Lung (tissue), 12 donors: ENCODE results near the gene GPR183. TPM values are rescaled to one million over a fixed set of nuclear protein-coding genes. Genes with fewer than 3 reads are reported as not detected.

ENCODE experiments used
- ATAC-seq: fragments of 200-7000 bp; cut with Tn5 transposase; one replicate; pipeline ENCODE4 v1.9.1; 2020; ENCODE audit warnings: moderate number of reproducible peaks; ENCODE audit not compliant: insufficient read depth, low FRiP score
- DNase-seq, 3 donors: peaks; one replicate each; pipeline ENCODE4 v3.0.0-alpha.2; 2013 to 2017
- H3K27ac ChIP-seq, 2 donors: one replicate each; pipeline ENCODE4 v1.5.1; 2013; ENCODE audit warnings: mild to moderate bottlenecking in 2 of 2, moderate library complexity in 2 of 2, control low read depth in 1 of 2, inconsistent platforms in 1 of 2, low read depth in 1 of 2, low read length in 1 of 2
- H3K27me3 ChIP-seq, 3 donors: one replicate each; pipeline ENCODE4 v1.5.1; 2013; ENCODE audit warnings: low read length in 2 of 3; ENCODE audit not compliant: control insufficient read depth in 3 of 3, insufficient read depth in 3 of 3
- H3K36me3 ChIP-seq, 4 donors: one replicate each; pipeline ENCODE4 v1.5.1; 2013; ENCODE audit warnings: low read length in 4 of 4, mild to moderate bottlenecking in 1 of 4, moderate library complexity in 1 of 4; ENCODE audit not compliant: control insufficient read depth in 4 of 4, insufficient read depth in 4 of 4
- H3K4me1 ChIP-seq, 5 donors: one replicate each; pipeline ENCODE4 v1.5.1; 2013; ENCODE audit warnings: low read length in 5 of 5, mild to moderate bottlenecking in 2 of 5, moderate library complexity in 1 of 5; ENCODE audit not compliant: control insufficient read depth in 5 of 5, insufficient read depth in 5 of 5
- H3K4me3 ChIP-seq: one replicate; pipeline ENCODE4 v1.5.1; 2013; ENCODE audit warnings: mild to moderate bottlenecking, control low read depth, moderate library complexity
- H3K9ac ChIP-seq, 2 donors: one replicate each; pipeline ENCODE4 v1.5.1; 2013; ENCODE audit warnings: low read length in 2 of 2, control low read depth in 1 of 2; ENCODE audit not compliant: insufficient read depth in 1 of 2
- H3K9me3 ChIP-seq, 4 donors: one replicate each; pipeline ENCODE4 v1.5.1; 2013; ENCODE audit warnings: low read length in 3 of 4, mild to moderate bottlenecking in 1 of 4, moderate library complexity in 1 of 4; ENCODE audit not compliant: control insufficient read depth in 4 of 4, insufficient read depth in 3 of 4
- CTCF ChIP-seq: IDR thresholded peaks from 2 replicates; pipeline ENCODE4 v1.5.1; 2012; ENCODE audit warnings: mild to moderate bottlenecking; ENCODE audit errors: control extremely low read depth, extremely low read depth
- WGBS, 2 donors: extraction: QIAGEN DNeasy Blood & Tissue Kit; methylation state at CpG; one replicate each; pipeline ENCODE4 v1.1.7; 2013; 5-methylcytosine and 5-hydroxymethylcytosine counted together
- polyA plus RNA-seq, 2 donors: library from polyadenylated mRNA; stranded (reverse); fragments of 200-250 nt; gene quantifications; one replicate each; pipeline ENCODE4 v1.2.1, GENCODE V29; 2013
- total RNA-seq, 2 donors: library from RNA; depleted of rRNA in 1 of 2; stranded (reverse); fragments of >200 nt in 1 of 2; gene quantifications; one replicate each; pipeline ENCODE4 v1.2.1, GENCODE V29; 2014 to 2021
- donor health status: control.
- donor health status: control.
- donor health status: Bipolar disorder and iron deficiency.
- donor health status: healthy.
- donor health status: DM: yes; HTN: yes; CAD: no.

Gene GPR183
- total and polyA plus RNA-seq, 4 donors = 6.3 to 38.3 (median 16.0) TPM

GRCh38 chr13:99316224-99316623, 9.0 kb upstream of the GPR183 start:
- Histone ChIP-seq H3K36me3 (peaks cover 0 to 8% (median 3%) of the 10 kb centered on the region in 4 donors), H3K4me3 (no peak overlapping the region), H3K9me3 (no peaks in the 10 kb centered on the region), H3K9ac (no peak overlapping the region), H3K27ac (no peak overlapping the region), H3K27me3 (no peaks in the 10 kb centered on the region), H3K4me1 (peaks cover 0 to 11% (median 10%) of the 10 kb centered on the region in 5 donors)
- ATAC-seq (no peak), DNase-seq (no peak)
- no peak for TF ChIP-seq CTCF
- 88 to 95% methylated on average over 2 of the region's 2 CpGs for WGBS, 2 donors

GRCh38 chr13:99315186-99315585, 8.0 kb upstream of the GPR183 start:
- H3K9me3 ChIP-seq = no peaks in the 10 kb centered on the region
- no peak for ATAC-seq
- WGBS, 2 donors = 81 to 90% methylated on average over 6 of the region's 6 CpGs
- H3K27ac ChIP-seq = no peak overlapping the region
- DNase-seq = no peak
- TF ChIP-seq CTCF = no peak
- H3K36me3 ChIP-seq = peaks cover 0 to 8% (median 3%) of the 10 kb centered on the region in 4 donors
- H3K27me3 ChIP-seq = no peaks in the 10 kb centered on the region
- H3K9ac ChIP-seq = no peak overlapping the region
- no peak overlapping the region for H3K4me3 ChIP-seq
- peaks cover 0 to 11% (median 6%) of the 10 kb centered on the region in 5 donors for H3K4me1 ChIP-seq

- peaks cover 0 to 11% (median 6%) of the 10 kb centered on the region in 5 donors for H3K4me1 ChIP-seq
- no peaks in the 10 kb centered on the region for H3K27me3 ChIP-seq
- ATAC-seq (no peak), DNase-seq (peak in 2 of 3 donors; percentile 45 to 61)
- TF ChIP-seq CTCF = no peak
- no peak overlapping the region for H3K4me3 ChIP-seq
- H3K9me3 ChIP-seq = no peaks in the 10 kb centered on the region
- 68 to 81% methylated on average over 10 of the region's 10 CpGs for WGBS, 2 donors
- no peak overlapping the region for H3K9ac ChIP-seq
- peaks cover 0 to 8% (median 3%) of the 10 kb centered on the region in 4 donors for H3K36me3 ChIP-seq
- no peak overlapping the region for H3K27ac ChIP-seq
These were observed 7.5 kb upstream of the GPR183 start for GRCh38 chr13:99314640-99315176.

- H3K36me3 ChIP-seq = peaks cover 0 to 8% (median 2%) of the 10 kb centered on the region in 4 donors
- peaks cover 0 to 11% (median 6%) of the 10 kb centered on the region in 5 donors for H3K4me1 ChIP-seq
- no peak overlapping the region for H3K27ac ChIP-seq
- DNase-seq (no peak), ATAC-seq (no peak)
- no peaks in the 10 kb centered on the region for H3K9me3 ChIP-seq
- no peak overlapping the region for H3K4me3 ChIP-seq
- TF ChIP-seq CTCF = no peak
- 77 to 86% methylated on average over 1 of the region's 1 CpG for WGBS, 2 donors
- no peaks in the 10 kb centered on the region for H3K27me3 ChIP-seq
- H3K9ac ChIP-seq = no peak overlapping the region
These were observed 6.7 kb upstream of the GPR183 start for GRCh38 chr13:99313941-99314340.
